ENCODE measurements around the gene THSD8.
"Not testable (repeated sequence)": the region's sequence is repeated elsewhere in the genome, so short reads cannot be mapped to it uniquely, and the experiment has no call there.

The THSD8 gene

DNA sequence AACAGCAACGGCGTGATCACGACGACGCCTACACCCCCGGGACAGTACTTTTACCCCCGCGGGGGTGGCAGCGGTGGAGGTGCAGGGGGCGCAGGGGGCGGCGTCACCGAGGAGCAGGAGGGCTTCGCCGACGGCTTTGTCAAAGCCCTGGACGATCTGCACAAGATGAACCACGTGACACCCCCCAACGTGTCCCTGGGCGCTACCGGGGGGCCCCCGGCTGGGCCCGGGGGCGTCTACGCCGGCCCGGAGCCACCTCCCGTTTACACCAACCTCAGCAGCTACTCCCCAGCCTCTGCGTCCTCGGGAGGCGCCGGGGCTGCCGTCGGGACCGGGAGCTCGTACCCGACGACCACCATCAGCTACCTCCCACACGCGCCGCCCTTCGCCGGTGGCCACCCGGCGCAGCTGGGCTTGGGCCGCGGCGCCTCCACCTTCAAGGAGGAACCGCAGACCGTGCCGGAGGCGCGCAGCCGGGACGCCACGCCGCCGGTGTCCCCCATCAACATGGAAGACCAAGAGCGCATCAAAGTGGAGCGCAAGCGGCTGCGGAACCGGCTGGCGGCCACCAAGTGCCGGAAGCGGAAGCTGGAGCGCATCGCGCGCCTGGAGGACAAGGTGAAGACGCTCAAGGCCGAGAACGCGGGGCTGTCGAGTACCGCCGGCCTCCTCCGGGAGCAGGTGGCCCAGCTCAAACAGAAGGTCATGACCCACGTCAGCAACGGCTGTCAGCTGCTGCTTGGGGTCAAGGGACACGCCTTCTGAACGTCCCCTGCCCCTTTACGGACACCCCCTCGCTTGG, 9.6 kb upstream of the THSD8 start:
- peak; percentile 57 for DNase-seq (ENCODE audit: low read depth)

DNA sequence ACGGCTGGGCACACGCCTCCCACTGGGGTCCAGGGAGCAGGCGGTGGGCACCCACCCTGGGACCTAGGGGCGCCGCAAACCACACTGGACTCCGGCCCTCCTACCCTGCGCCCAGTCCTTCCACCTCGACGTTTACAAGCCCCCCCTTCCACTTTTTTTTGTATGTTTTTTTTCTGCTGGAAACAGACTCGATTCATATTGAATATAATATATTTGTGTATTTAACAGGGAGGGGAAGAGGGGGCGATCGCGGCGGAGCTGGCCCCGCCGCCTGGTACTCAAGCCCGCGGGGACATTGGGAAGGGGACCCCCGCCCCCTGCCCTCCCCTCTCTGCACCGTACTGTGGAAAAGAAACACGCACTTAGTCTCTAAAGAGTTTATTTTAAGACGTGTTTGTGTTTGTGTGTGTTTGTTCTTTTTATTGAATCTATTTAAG, 9.0 kb upstream of the THSD8 start:
- no peak for DNase-seq (ENCODE audit: low read depth)

- peak; percentile 87 for DNase-seq (ENCODE audit: low read depth)
These were observed 8.3 kb upstream of the THSD8 start for GRCh38 chr19:12793290-12794195.

GRCh38 chr19:12794196-12794941, 7.5 kb upstream of the THSD8 start:
- DNase-seq (ENCODE audit: low read depth) = no peak

DNA sequence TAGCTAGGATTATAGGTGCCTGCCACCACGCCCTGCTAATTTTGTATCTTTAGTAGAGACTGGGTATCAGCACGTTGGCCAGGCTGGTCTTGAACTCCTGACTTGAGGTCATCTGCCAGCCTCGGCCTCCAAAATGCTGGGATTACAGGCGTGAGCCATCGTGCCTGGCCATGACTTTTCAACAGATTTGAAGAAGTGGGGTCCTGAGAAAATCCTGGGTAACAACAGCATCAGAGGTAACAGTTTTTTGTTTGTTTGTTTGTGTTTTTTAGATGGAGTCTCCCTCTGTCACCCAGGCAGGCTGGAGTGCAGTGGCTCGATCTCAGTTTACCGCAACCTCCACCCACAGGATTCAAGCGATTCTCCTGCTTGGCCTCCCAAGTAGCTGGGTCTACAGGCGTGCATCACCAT, 6.9 kb upstream of the THSD8 start:
- DNase-seq (ENCODE audit: low read depth) = no peak

DNA sequence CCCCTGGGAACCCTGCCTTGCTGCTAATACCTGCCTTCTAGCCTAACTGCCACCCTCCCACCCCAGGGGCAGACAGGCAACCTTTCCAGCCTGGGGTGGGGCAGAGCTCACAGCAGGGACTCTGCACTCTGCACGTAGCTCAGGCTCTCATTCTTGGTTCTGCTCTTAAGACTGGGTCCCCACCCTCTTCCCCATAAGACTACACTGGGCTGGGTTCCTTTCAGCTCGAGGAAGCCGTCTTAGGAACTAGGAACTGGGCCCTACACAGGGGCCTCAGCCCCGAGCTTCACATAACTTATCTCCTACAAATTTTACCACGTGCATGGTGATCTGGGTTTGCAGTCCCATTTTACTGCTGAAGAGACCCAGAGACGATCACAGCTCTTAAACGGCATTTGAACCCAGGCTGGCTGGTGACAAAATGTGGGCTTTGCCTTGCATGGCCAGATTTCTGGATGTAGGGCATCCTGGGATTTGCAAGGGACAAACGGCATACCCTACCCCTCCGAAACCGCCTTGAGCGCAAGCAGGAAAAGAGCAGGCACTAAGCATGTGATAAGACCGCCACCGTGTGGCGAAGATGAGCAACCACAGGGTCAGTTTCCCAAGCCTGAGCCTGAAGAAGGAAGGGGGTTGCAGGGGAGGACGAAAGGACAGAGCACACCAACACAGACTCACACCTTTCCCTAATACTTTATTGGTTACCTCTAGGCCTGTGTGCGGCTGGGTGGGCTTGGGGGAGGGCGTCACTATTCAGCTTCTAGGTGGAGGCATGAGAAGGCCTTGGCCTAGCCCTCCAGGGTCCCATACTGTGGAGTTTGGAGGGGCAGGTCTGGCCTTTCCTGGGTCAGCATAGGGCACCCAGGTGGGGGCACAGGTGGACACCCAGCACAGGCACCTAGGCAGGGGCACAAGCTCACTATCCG, 5.5 kb upstream of the THSD8 start:
- DNase-seq (ENCODE audit: low read depth) = peak; percentile 65

DNA sequence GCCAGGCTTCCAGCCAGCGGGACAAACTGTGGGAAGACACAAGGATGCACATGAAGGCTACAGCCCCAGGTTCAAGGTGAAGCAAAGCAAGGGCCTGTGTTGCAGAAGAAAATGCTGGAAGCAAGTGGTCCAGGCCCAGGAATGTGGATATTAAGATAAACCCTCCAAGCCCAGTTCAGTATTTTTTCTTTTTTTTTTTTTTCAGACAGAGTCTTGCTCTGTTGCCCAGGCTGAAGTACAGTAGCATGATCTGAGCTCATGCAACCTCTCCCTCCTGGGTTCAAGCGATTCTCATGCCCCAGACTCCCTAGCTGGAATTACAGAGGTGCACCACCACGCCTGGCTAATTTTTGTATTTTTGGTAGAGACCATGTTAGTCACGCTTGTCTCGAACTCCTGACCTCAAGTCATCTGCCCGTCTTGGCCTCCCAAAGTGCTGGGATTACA, 4.7 kb upstream of the THSD8 start:
- no peak for DNase-seq (ENCODE audit: low read depth)

- DNase-seq (ENCODE audit: low read depth) = not testable (repeated sequence)
These were observed 4.3 kb upstream of the THSD8 start for GRCh38 chr19:12797607-12798006.

GRCh38 chr19:12799742-12800465, 2.0 kb upstream of the THSD8 start:
- no peak for DNase-seq (ENCODE audit: low read depth)

DNA sequence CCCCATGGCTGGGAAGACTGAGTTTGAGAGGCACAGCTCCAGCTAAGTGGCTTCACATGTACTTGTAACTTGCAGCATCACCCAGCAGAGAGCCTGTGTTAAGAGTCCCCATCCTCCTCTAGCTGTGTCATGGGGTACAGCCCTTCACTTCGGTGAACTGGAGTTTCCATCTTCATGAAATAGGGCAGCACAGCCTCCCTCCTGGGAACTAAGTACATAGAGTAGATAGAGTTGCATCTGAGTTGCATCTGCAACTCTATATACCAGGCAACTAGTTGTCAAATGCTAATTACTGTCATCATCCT, 1.5 kb upstream of the THSD8 start:
- DNase-seq (ENCODE audit: low read depth) = no peak

DNA sequence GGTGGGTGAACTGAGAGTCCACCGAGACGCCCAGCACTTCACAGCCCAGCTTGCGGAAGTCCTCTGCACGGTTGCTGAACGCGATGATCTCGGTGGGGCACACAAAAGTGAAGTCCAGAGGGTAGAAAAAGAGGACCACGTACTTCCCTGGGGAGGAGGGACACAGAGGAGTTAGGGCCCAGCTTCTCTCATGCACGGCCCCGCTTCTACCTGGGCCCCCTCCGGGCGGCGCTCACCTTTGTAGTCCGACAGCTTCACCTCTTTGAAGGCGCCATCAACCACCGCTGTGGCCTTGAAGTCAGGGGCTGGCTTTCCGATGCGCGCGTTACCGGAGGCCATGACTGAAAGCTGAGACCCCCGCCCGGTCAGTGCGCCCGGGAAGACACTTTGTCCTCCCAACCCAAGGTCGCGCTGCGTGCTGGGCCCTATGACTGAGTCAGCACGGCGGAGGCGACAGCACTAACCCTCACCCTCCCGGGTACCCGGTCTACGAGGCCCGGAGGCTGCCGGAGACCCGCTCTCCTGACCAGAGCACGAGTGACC, 875 bp upstream of the THSD8 start:
- DNase-seq (ENCODE audit: low read depth) = no peak

DNA sequence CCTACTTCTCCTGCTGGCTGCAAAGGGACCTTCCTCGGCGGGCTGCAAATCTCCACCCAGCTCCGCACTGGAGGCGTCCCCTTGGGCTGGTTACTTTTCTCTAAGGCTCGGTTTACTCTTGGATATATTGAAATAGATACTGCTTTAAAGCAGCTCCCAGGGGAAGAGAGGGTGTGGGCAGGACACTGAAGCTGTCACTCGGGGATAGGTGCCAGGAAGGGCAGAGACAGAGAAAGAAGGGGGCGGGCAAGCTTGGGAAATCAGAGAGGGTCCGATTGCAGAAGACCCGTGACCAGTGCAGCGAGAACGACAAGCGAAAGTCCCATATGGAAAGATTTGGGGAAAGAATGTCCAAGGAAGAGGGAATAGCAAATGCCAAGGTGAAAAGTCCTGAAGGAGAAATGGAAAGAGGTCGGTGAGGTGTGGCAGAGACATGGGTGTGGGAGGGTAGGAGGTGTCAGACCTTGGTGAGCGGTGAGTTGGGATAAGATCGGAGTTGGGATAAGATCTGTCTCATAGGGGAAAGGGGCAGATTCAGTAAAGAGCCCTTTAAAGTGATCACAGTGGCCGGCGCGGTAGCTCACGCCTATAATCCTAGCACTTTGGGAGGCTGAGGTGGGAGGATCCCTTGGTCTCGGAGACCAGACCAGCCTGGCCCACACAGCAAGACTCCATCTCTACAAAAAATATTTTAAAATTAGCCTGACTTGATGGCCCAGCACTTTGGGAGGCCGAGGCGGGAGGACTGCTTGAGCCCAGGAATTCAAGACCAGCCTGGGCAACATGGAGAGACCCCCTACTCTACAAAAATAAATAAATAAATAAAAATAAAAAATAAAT, 618 bp downstream of the THSD8 start:
- no peak for DNase-seq (ENCODE audit: low read depth)

GRCh38 chr19:12804051-12804450, 2.2 kb downstream of the THSD8 start:
- no peak for DNase-seq (ENCODE audit: low read depth)

GRCh38 chr19:12806242-12807081, 4.6 kb downstream of the THSD8 start, which contains the start of gene RNASEH2A:
Gene RNASEH2A, plus strand, starts transcription at chr19:12806584. Its CDS starts 90 bp downstream, at chr19:12806674.
- peak; percentile 78 for DNase-seq (ENCODE audit: low read depth)

- no peak for DNase-seq (ENCODE audit: low read depth)
These were observed 13.2 kb downstream of the THSD8 start for GRCh38 chr19:12815088-12815487.

GRCh38 chr19:12817188-12817587, 15.3 kb downstream of the THSD8 start:
- DNase-seq (ENCODE audit: low read depth) = not testable (repeated sequence)

GRCh38 chr19:12817810-12818209, 15.9 kb downstream of the THSD8 start:
- DNase-seq (ENCODE audit: low read depth) = not testable (repeated sequence)

GRCh38 chr19:12821761-12822160, 19.9 kb downstream of the THSD8 start:
- no peak for DNase-seq (ENCODE audit: low read depth)
